Cardiac muscle cell (in vitro differentiated cells and primary cell): ENCODE data around the gene BNIP3. TPM values are rescaled to one million over a fixed set of nuclear protein-coding genes. Genes with fewer than 3 reads are reported as not detected.

Source experiments
- DNase-seq, 2 donors: peaks; one replicate each; pipeline versions ENCODE4 v3.0.0 to v3.0.0-alpha.2; 2010 to 2017; ENCODE audit warnings: low read depth in 1 of 2, low spot score in 1 of 2
- H3K27ac ChIP-seq: fragments of 200-600 bp; sonication (generic); 2 replicates; pipeline ENCODE4 v1.5.1; 2016
- H3K27me3 ChIP-seq: fragments of 200-600 bp; sonication (generic); 2 replicates; pipeline ENCODE4 v1.6.0; 2016; ENCODE audit warnings: control low read depth
- H3K36me3 ChIP-seq: fragments of 200-600 bp; sonication (generic); 2 replicates; pipeline ENCODE4 v1.5.1; 2016; ENCODE audit warnings: control low read depth
- H3K4me1 ChIP-seq: fragments of 200-600 bp; sonication (generic); 2 replicates; pipeline ENCODE4 v1.8.1; 2017; ENCODE audit warnings: low read depth, mild to moderate bottlenecking, mixed run types
- H3K4me3 ChIP-seq: fragments of 200-600 bp; sonication (generic); 2 replicates; pipeline ENCODE4 v1.5.1; 2016; ENCODE audit warnings: mild to moderate bottlenecking
- H3K9me3 ChIP-seq: fragments of 200-600 bp; sonication (generic); 2 replicates; pipeline ENCODE4 v1.5.1; 2017; ENCODE audit warnings: low read depth, mild to moderate bottlenecking, control low read depth
- CTCF ChIP-seq: IDR thresholded peaks from 2 replicates; pipeline ENCODE4 v1.5.1; 2012; ENCODE audit warnings: low read depth, mild to moderate bottlenecking, low read length
- polyA plus RNA-seq: library from polyadenylated mRNA; unstranded; fragments of >200 nt; fragmentation: Nextera tagmentation; extraction: Ambion mirVana; gene quantifications from 2 replicates; pipeline ENCODE4 v1.2.1, GENCODE V29; 2016
- total RNA-seq: library from RNA; depleted of rRNA; stranded (reverse); fragments of >200 nt; gene quantifications from 2 replicates; pipeline ENCODE4 v1.2.3, GENCODE V29; 2016

The BNIP3 gene
- total and polyA plus RNA-seq, 2 experiments from 2014 or later: 686 to 1,301 TPM

GRCh38 chr10:131979821-131980270 lies 1.9 kb downstream of the BNIP3 start:
- peak overlapping the region; percentile 97 for H3K4me3 ChIP-seq
- H3K9me3 ChIP-seq: no peaks in the 10 kb centered on the region
- peak; percentile 35 to 37 for DNase-seq
- H3K4me1 ChIP-seq: peaks cover 46% of the 10 kb centered on the region
- H3K36me3 ChIP-seq: peaks cover 4% of the 10 kb centered on the region
- H3K27me3 ChIP-seq: no peaks in the 10 kb centered on the region
- TF ChIP-seq CTCF: no peak
- H3K27ac ChIP-seq: peak overlapping the region; percentile 39

- H3K9me3 ChIP-seq: no peaks in the 10 kb centered on the region
- H3K4me1 ChIP-seq: peaks cover 51% of the 10 kb centered on the region
- no peaks in the 10 kb centered on the region for H3K27me3 ChIP-seq
- TF ChIP-seq CTCF: no peak
- peak overlapping the region; percentile 39 for H3K27ac ChIP-seq
- H3K36me3 ChIP-seq: peaks cover 5% of the 10 kb centered on the region
- no peak for DNase-seq
- H3K4me3 ChIP-seq: peak overlapping the region; percentile 97
Measured at GRCh38 chr10:131979336-131979735, 2.4 kb downstream of the BNIP3 start.

GRCh38 chr10:131978851-131979250 lies 2.9 kb downstream of the BNIP3 start:
- no peak for TF ChIP-seq CTCF
- H3K9me3 ChIP-seq: no peaks in the 10 kb centered on the region
- H3K4me1 ChIP-seq: peaks cover 56% of the 10 kb centered on the region
- no peak for DNase-seq
- peaks cover 10% of the 10 kb centered on the region for H3K36me3 ChIP-seq
- no peak overlapping the region for H3K27ac ChIP-seq
- H3K4me3 ChIP-seq: peak overlapping the region; percentile 97
- H3K27me3 ChIP-seq: no peaks in the 10 kb centered on the region

- no peak for DNase-seq
- no peak overlapping the region for H3K27ac ChIP-seq
- peaks cover 57% of the 10 kb centered on the region for H3K4me1 ChIP-seq
- peaks cover 12% of the 10 kb centered on the region for H3K36me3 ChIP-seq
- no peaks in the 10 kb centered on the region for H3K27me3 ChIP-seq
- H3K9me3 ChIP-seq: no peaks in the 10 kb centered on the region
- no peak for TF ChIP-seq CTCF
- H3K4me3 ChIP-seq: peak overlapping the region; percentile 97
Measured at GRCh38 chr10:131978366-131978765, 3.4 kb downstream of the BNIP3 start.

GRCh38 chr10:131977323-131978096 lies 4.2 kb downstream of the BNIP3 start:
- no peak for TF ChIP-seq CTCF
- H3K4me1 ChIP-seq: peaks cover 57% of the 10 kb centered on the region
- H3K9me3 ChIP-seq: no peaks in the 10 kb centered on the region
- no peak overlapping the region for H3K27ac ChIP-seq
- no peak for DNase-seq
- H3K4me3 ChIP-seq: peak overlapping the region; percentile 97
- H3K27me3 ChIP-seq: no peaks in the 10 kb centered on the region
- H3K36me3 ChIP-seq: peaks cover 18% of the 10 kb centered on the region
